Erythroblast (primary cell): ENCODE results near the gene TTC16.

Experiments used
- GATA1 ChIP-seq: IDR thresholded peaks from 2 replicates; pipeline ENCODE4 v1.6.1; 2011; ENCODE audit warnings: low read depth, mild to moderate bottlenecking, control low read depth, low read length, moderate library complexity
- POLR2A ChIP-seq: IDR thresholded peaks from 2 replicates; pipeline ENCODE4 v1.6.1; 2011; ENCODE audit warnings: mild to moderate bottlenecking, low read length

DNA sequence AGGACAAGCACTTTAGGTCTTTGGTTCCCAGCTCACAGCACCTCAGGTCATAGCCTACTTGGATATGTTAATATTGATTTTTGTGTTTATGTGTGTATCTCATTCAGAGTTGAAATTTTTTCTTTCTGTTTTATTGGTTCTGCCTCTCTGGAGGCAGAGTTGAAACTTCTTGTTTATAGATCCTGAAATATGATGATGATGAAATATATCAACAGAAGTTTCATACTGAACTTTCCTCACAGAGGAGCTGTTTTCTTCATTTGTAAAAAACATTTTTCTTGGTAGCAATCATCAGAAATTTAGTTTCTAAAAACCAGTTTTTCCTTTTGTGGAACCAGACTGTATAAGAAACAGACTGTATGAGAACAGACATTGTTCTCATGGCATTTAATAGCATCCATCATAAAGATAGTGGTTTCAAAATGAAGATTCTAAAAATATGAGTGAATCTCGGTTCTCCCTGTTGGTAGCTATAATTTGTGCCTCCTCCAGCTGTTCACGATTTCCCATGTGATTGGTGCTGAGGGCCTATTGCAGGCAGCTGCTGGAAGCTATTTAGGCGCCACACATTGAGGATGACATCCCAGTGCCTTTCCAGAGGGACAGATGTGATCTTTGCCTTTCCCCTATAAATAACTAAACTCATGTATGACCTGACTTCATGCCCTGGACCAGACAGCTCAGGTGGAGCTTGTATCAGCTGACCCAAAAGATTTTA is 48.6 kb upstream of the TTC16 start:
- TF ChIP-seq POLR2A (no peak), GATA1 (no peak)
